HepG2 (cell line): ENCODE results near the gene APOC3. TPM values are rescaled to one million over a fixed set of nuclear protein-coding genes. Genes with fewer than 3 reads are reported as not detected.
A peak's percentile ranks its signal among the peaks of the same experiment; 100 is the strongest.

Experiments
- ADNP ChIP-seq: sonication (generic); formaldehyde crosslinking; IDR thresholded peaks from 2 replicates; pipeline ENCODE4 v1.4.0; 2020; ENCODE audit warnings: missing genetic modification reagents
- ARNTL ChIP-seq: sonication (generic); formaldehyde crosslinking; IDR thresholded peaks from 2 replicates; pipeline ENCODE4 v1.4.0; 2020; ENCODE audit warnings: mild to moderate bottlenecking, missing genetic modification reagents
- ASH2L ChIP-seq: fragments of 300-600, 200-600 bp; sonication (generic); IDR thresholded peaks from 2 replicates; pipeline ENCODE4 v1.7.0; 2017; ENCODE audit warnings: low read depth, mild to moderate bottlenecking, moderate library complexity, mixed read lengths, low read length; ENCODE audit not compliant: insufficient read length
- BORCS8-MEF2B ChIP-seq: sonication (generic); formaldehyde crosslinking; IDR thresholded peaks from 2 replicates; pipeline ENCODE4 v1.8.0; 2022; ENCODE audit warnings: mild to moderate bottlenecking, missing genetic modification reagents
- CBX5 ChIP-seq: sonication (generic); formaldehyde crosslinking; IDR thresholded peaks from 2 replicates; pipeline ENCODE4 v1.4.0; 2020; ENCODE audit warnings: missing genetic modification reagents, borderline replicate concordance
- CHCHD3 ChIP-seq: sonication (generic); formaldehyde crosslinking; IDR thresholded peaks from 2 replicates; pipeline ENCODE4 v1.8.0; 2022; ENCODE audit warnings: mild to moderate bottlenecking, missing genetic modification reagents, moderate library complexity
- GRHL1 ChIP-seq: sonication (generic); formaldehyde crosslinking; conservative IDR thresholded peaks from 2 replicates; pipeline ENCODE4 v1.8.0; 2022; ENCODE audit warnings: missing genetic modification reagents
- HMG20B ChIP-seq: conservative IDR thresholded peaks from 2 replicates; pipeline ENCODE4 v1.6.1; 2016; ENCODE audit warnings: missing genetic modification reagents, missing compliant biosample characterization
- HOXA7 ChIP-seq: sonication (generic); formaldehyde crosslinking; IDR thresholded peaks from 2 replicates; pipeline ENCODE4 v1.8.1; 2022; ENCODE audit warnings: mild to moderate bottlenecking, missing genetic modification reagents, moderate library complexity
- HOXA9 ChIP-seq: sonication (generic); formaldehyde crosslinking; IDR thresholded peaks from 2 replicates; pipeline ENCODE4 v1.8.1; 2022; ENCODE audit warnings: missing genetic modification reagents, mild to moderate bottlenecking, moderate library complexity, borderline replicate concordance
- KAT8 ChIP-seq: IDR thresholded peaks from 2 replicates; pipeline ENCODE4 v1.6.1; 2016; ENCODE audit warnings: missing genetic modification reagents, missing compliant biosample characterization
- NR2C2 ChIP-seq: sonication (generic); formaldehyde crosslinking; IDR thresholded peaks from 2 replicates; pipeline ENCODE4 v1.4.0; 2020; ENCODE audit warnings: missing genetic modification reagents, mild to moderate bottlenecking, moderate library complexity, borderline replicate concordance
- SKIL ChIP-seq: sonication (generic); formaldehyde crosslinking; IDR thresholded peaks from 2 replicates; pipeline ENCODE4 v1.8.0; 2022; ENCODE audit warnings: missing genetic modification reagents, mild to moderate bottlenecking, moderate library complexity, borderline replicate concordance
- YEATS4 ChIP-seq: sonication (generic); formaldehyde crosslinking; IDR thresholded peaks from 2 replicates; pipeline ENCODE4 v1.4.0; 2020; ENCODE audit warnings: missing genetic modification reagents, borderline replicate concordance
- ZEB1 ChIP-seq: IDR thresholded peaks from 2 replicates; pipeline ENCODE4 v1.6.1; 2012; ENCODE audit warnings: mild to moderate bottlenecking, low read depth, inconsistent platforms; ENCODE audit not compliant: insufficient replicate concordance
- ZNF337 ChIP-seq: sonication (generic); formaldehyde crosslinking; IDR thresholded peaks from 2 replicates; pipeline ENCODE4 v1.5.1; 2020; ENCODE audit warnings: missing genetic modification reagents, low read depth, mild to moderate bottlenecking, borderline replicate concordance
- ZNF414 ChIP-seq: sonication (generic); formaldehyde crosslinking; IDR thresholded peaks from 2 replicates; pipeline ENCODE4 v1.5.0; 2020; ENCODE audit warnings: missing genetic modification reagents
- ZNF564 ChIP-seq: sonication (generic); formaldehyde crosslinking; IDR thresholded peaks from 2 replicates; pipeline ENCODE4 v1.8.1; 2023; ENCODE audit warnings: mild to moderate bottlenecking, missing genetic modification reagents
- ZNF567 ChIP-seq: sonication (generic); formaldehyde crosslinking; IDR thresholded peaks from 2 replicates; pipeline ENCODE4 v1.8.1; 2023; ENCODE audit warnings: mild to moderate bottlenecking, missing genetic modification reagents, borderline replicate concordance
- ZNF639 ChIP-seq: conservative IDR thresholded peaks from 2 replicates; pipeline ENCODE4 v1.6.1; 2018; ENCODE audit warnings: missing genetic modification reagents
- ZNF747 ChIP-seq: sonication (generic); formaldehyde crosslinking; IDR thresholded peaks from 2 replicates; pipeline ENCODE4 v1.8.1; 2023; ENCODE audit warnings: missing genetic modification reagents, mild to moderate bottlenecking, borderline replicate concordance
- ZNF749 ChIP-seq: sonication (generic); formaldehyde crosslinking; IDR thresholded peaks from 2 replicates; pipeline ENCODE4 v1.8.0; 2022; ENCODE audit warnings: mild to moderate bottlenecking, missing genetic modification reagents, moderate library complexity, borderline replicate concordance
- ZZZ3 ChIP-seq: sonication (generic); formaldehyde crosslinking; IDR thresholded peaks from 2 replicates; pipeline ENCODE4 v1.4.0; 2020; ENCODE audit warnings: missing genetic modification reagents, mild to moderate bottlenecking, borderline replicate concordance
- polyA plus RNA-seq, 8 experiments: library from polyadenylated mRNA; depleted of rRNA in 3 of 8; stranded (reverse) in 7 of 8; unstranded in 1 of 8; fragments of >200 nt; fragmentation: Illumina TruSeq in 4 of 8; extraction: Trizol in 4 of 8; gene quantifications; 2 replicates each; pipeline versions ENCODE4 v1.2.1 to v1.2.3, GENCODE V29; 2011 to 2016; ENCODE audit warnings: low read depth in 4 of 8, missing spikeins in 1 of 8, mixed read lengths in 1 of 8; ENCODE audit not compliant: insufficient read depth in 1 of 8
- total RNA-seq, 5 experiments: library from RNA; depleted of rRNA; stranded (reverse); fragments of >200 nt; fragmentation: Illumina TruSeq; extraction: Trizol; gene quantifications; 2 replicates each; pipeline ENCODE4 v1.2.3, GENCODE V29; 2016; ENCODE audit warnings: low read depth in 1 of 5

The APOC3 gene
- total and polyA plus RNA-seq, 2 of the 13 experiments (the other 11 are each of a cell fraction or from before 2014, with no cell fraction given) = 314 to 687 TPM

- peak; percentile 58; the same call in 1 of the 2 replicates for TF ChIP-seq ZNF414 (CRISPR knock-in tag)
- peak; percentile 79; the same call in 1 of the 2 replicates for TF ChIP-seq ZNF567 (CRISPR knock-in tag)
- 0 out of 2 replicates have a peak, but pooled peaks have one; percentile 69 for TF ChIP-seq ZZZ3 (CRISPR knock-in tag)
- no peak; the same call in 1 of the 2 replicates for TF ChIP-seq ZNF564
- TF ChIP-seq HOXA9 (CRISPR knock-in tag) = 0 out of 2 replicates have a peak, but pooled peaks have one; percentile 15
- TF ChIP-seq ARNTL = peak; percentile 97
- no peak for TF ChIP-seq GRHL1 (CRISPR knock-in tag)
- no peak for TF ChIP-seq ZEB1
- 0 out of 2 replicates have a peak, but pooled peaks have one; percentile 36 for TF ChIP-seq KAT8 (CRISPR knock-in tag)
- TF ChIP-seq ASH2L = peak; percentile 49
- TF ChIP-seq ZNF337 (CRISPR knock-in tag) = 0 out of 2 replicates have a peak, but pooled peaks have one; percentile 60
- TF ChIP-seq HOXA7 (CRISPR knock-in tag) = no peak
- no peak for TF ChIP-seq CHCHD3
- no peak; the same call in 1 of the 2 replicates for TF ChIP-seq HMG20B (CRISPR knock-in tag)
- peak; percentile 97 for TF ChIP-seq SKIL (CRISPR knock-in tag)
- TF ChIP-seq NR2C2 (CRISPR knock-in tag) = peak; percentile 89
- TF ChIP-seq CBX5 (CRISPR knock-in tag) = peak; percentile 24; the same call in 1 of the 2 replicates
- TF ChIP-seq ZNF749 (CRISPR knock-in tag) = peak; percentile 83
- TF ChIP-seq ZNF639 (CRISPR knock-in tag) = no peak
- no peak for TF ChIP-seq BORCS8-MEF2B
- peak; percentile 74; the same call in 1 of the 2 replicates for TF ChIP-seq ZNF747
- peak; percentile 95; the same call in 1 of the 2 replicates for TF ChIP-seq ADNP (CRISPR knock-in tag)
- TF ChIP-seq YEATS4 = peak; percentile 80
Observed at GRCh38 chr11:116826751-116827431, 2.8 kb upstream of the APOC3 start (continued).
